ENCODE results near the gene PLCL2. TPM values are rescaled to one million over a fixed set of nuclear protein-coding genes. Genes with fewer than 3 reads are reported as not detected.
"Not testable (repeated sequence)": the region's sequence is repeated elsewhere in the genome, so short reads cannot be mapped to it uniquely, and the experiment has no call there.

The PLCL2 gene
- total RNA-seq, 1 donor from 2014 or later: 12.8 TPM

GRCh38 chr3:17106801-17107200 lies 222.0 kb downstream of the PLCL2 start:
- DNase-seq (ENCODE audit: low spot score); H3K27ac Mint-ChIP-seq; H3K27me3 Mint-ChIP-seq (ENCODE audit: low read depth); H3K4me3 Mint-ChIP-seq (ENCODE audit: low read depth); intact Hi-C loops (cut with micrococcal nuclease): not testable (repeated sequence)
- Mint-ChIP-seq H3K4me1 (ENCODE audit: low read depth) (peaks cover 33% of the 10 kb centered on the region), H3K36me3 (ENCODE audit: low read depth) (peaks cover 25% of the 10 kb centered on the region), H3K9me3 (peaks cover 30% of the 10 kb centered on the region)

- no peak for DNase-seq (ENCODE audit: low spot score)
- Mint-ChIP-seq H3K4me1 (ENCODE audit: low read depth) (peaks cover 23% of the 10 kb centered on the region), H3K27ac (no peak overlapping the region), H3K9me3 (peaks cover 17% of the 10 kb centered on the region), H3K36me3 (ENCODE audit: low read depth) (peaks cover 11% of the 10 kb centered on the region), H3K27me3 (ENCODE audit: low read depth) (no peaks in the 10 kb centered on the region), H3K4me3 (ENCODE audit: low read depth) (no peak overlapping the region)
- intact Hi-C loops (cut with micrococcal nuclease): no loop called here
These were observed 226.1 kb downstream of the PLCL2 start for GRCh38 chr3:17110660-17111396.

- H3K27ac Mint-ChIP-seq: no peak overlapping the region
- H3K9me3 Mint-ChIP-seq: peaks cover 14% of the 10 kb centered on the region
- no peak overlapping the region for H3K4me3 Mint-ChIP-seq (ENCODE audit: low read depth)
- intact Hi-C loops (cut with micrococcal nuclease): no loop called here
- H3K36me3 Mint-ChIP-seq (ENCODE audit: low read depth): peaks cover 9% of the 10 kb centered on the region
- DNase-seq (ENCODE audit: low spot score): no peak
- no peaks in the 10 kb centered on the region for H3K27me3 Mint-ChIP-seq (ENCODE audit: low read depth)
- peaks cover 17% of the 10 kb centered on the region for H3K4me1 Mint-ChIP-seq (ENCODE audit: low read depth)
These were observed 226.8 kb downstream of the PLCL2 start for GRCh38 chr3:17111586-17111985.

GRCh38 chr3:17115186-17115585 lies 230.4 kb downstream of the PLCL2 start:
- no peak overlapping the region for H3K27ac Mint-ChIP-seq
- H3K4me3 Mint-ChIP-seq (ENCODE audit: low read depth): no peak overlapping the region
- DNase-seq (ENCODE audit: low spot score): no peak
- H3K36me3 Mint-ChIP-seq (ENCODE audit: low read depth): peaks cover 4% of the 10 kb centered on the region
- intact Hi-C loops (cut with micrococcal nuclease): no loop called here
- peaks cover 10% of the 10 kb centered on the region for H3K9me3 Mint-ChIP-seq
- no peaks in the 10 kb centered on the region for H3K27me3 Mint-ChIP-seq (ENCODE audit: low read depth)
- H3K4me1 Mint-ChIP-seq (ENCODE audit: low read depth): peaks cover 13% of the 10 kb centered on the region

GRCh38 chr3:17116007-17116600 lies 231.3 kb downstream of the PLCL2 start:
- H3K9me3 Mint-ChIP-seq: peaks cover 10% of the 10 kb centered on the region
- no peak overlapping the region for H3K27ac Mint-ChIP-seq
- no peaks in the 10 kb centered on the region for H3K27me3 Mint-ChIP-seq (ENCODE audit: low read depth)
- intact Hi-C loops (cut with micrococcal nuclease): no loop called here
- H3K4me3 Mint-ChIP-seq (ENCODE audit: low read depth): no peak overlapping the region
- DNase-seq (ENCODE audit: low spot score): no peak
- H3K4me1 Mint-ChIP-seq (ENCODE audit: low read depth): peaks cover 6% of the 10 kb centered on the region
- peaks cover 4% of the 10 kb centered on the region for H3K36me3 Mint-ChIP-seq (ENCODE audit: low read depth)

GRCh38 chr3:17118771-17119170 lies 234.0 kb downstream of the PLCL2 start:
- Mint-ChIP-seq H3K36me3 (ENCODE audit: low read depth) (no peaks in the 10 kb centered on the region), H3K4me3 (ENCODE audit: low read depth) (no peak overlapping the region), H3K27ac (no peak overlapping the region), H3K9me3 (peaks cover 12% of the 10 kb centered on the region), H3K4me1 (ENCODE audit: low read depth) (no peaks in the 10 kb centered on the region), H3K27me3 (ENCODE audit: low read depth) (no peaks in the 10 kb centered on the region)
- DNase-seq (ENCODE audit: low spot score): no peak
- intact Hi-C loops (cut with micrococcal nuclease): no loop called here

GRCh38 chr3:17119201-17120072 lies 234.7 kb downstream of the PLCL2 start:
- no peak for DNase-seq (ENCODE audit: low spot score)
- H3K4me1 Mint-ChIP-seq (ENCODE audit: low read depth): no peaks in the 10 kb centered on the region
- no peaks in the 10 kb centered on the region for H3K36me3 Mint-ChIP-seq (ENCODE audit: low read depth)
- no peaks in the 10 kb centered on the region for H3K27me3 Mint-ChIP-seq (ENCODE audit: low read depth)
- H3K4me3 Mint-ChIP-seq (ENCODE audit: low read depth): no peak overlapping the region
- H3K9me3 Mint-ChIP-seq: peaks cover 11% of the 10 kb centered on the region
- intact Hi-C loops (cut with micrococcal nuclease): no loop called here
- no peak overlapping the region for H3K27ac Mint-ChIP-seq

- no peak overlapping the region for H3K4me3 Mint-ChIP-seq (ENCODE audit: low read depth)
- no peaks in the 10 kb centered on the region for H3K4me1 Mint-ChIP-seq (ENCODE audit: low read depth)
- H3K27me3 Mint-ChIP-seq (ENCODE audit: low read depth): no peaks in the 10 kb centered on the region
- H3K27ac Mint-ChIP-seq: no peak overlapping the region
- peaks cover 11% of the 10 kb centered on the region for H3K9me3 Mint-ChIP-seq
- DNase-seq (ENCODE audit: low spot score): no peak
- no peaks in the 10 kb centered on the region for H3K36me3 Mint-ChIP-seq (ENCODE audit: low read depth)
- intact Hi-C loops (cut with micrococcal nuclease): no loop called here
These were observed 235.4 kb downstream of the PLCL2 start for GRCh38 chr3:17120115-17120514.

- Mint-ChIP-seq H3K4me3 (ENCODE audit: low read depth) (no peak overlapping the region), H3K27me3 (ENCODE audit: low read depth) (no peaks in the 10 kb centered on the region), H3K36me3 (ENCODE audit: low read depth) (no peaks in the 10 kb centered on the region), H3K9me3 (peaks cover 11% of the 10 kb centered on the region), H3K27ac (no peak overlapping the region), H3K4me1 (ENCODE audit: low read depth) (no peaks in the 10 kb centered on the region)
- intact Hi-C loops (cut with micrococcal nuclease): no loop called here
- DNase-seq (ENCODE audit: low spot score): no peak
These were observed 236.6 kb downstream of the PLCL2 start for GRCh38 chr3:17121336-17121735.

GRCh38 chr3:17122758-17123157 lies 238.0 kb downstream of the PLCL2 start:
- Mint-ChIP-seq H3K36me3 (ENCODE audit: low read depth) (peaks cover 5% of the 10 kb centered on the region), H3K4me1 (ENCODE audit: low read depth) (no peaks in the 10 kb centered on the region), H3K27me3 (ENCODE audit: low read depth) (no peaks in the 10 kb centered on the region), H3K9me3 (peaks cover 19% of the 10 kb centered on the region), H3K4me3 (ENCODE audit: low read depth) (no peak overlapping the region), H3K27ac (no peak overlapping the region)
- intact Hi-C loops (cut with micrococcal nuclease): no loop called here
- DNase-seq (ENCODE audit: low spot score): no peak

- H3K27ac Mint-ChIP-seq: no peak overlapping the region
- no peak for DNase-seq (ENCODE audit: low spot score)
- H3K4me1 Mint-ChIP-seq (ENCODE audit: low read depth): peaks cover 2% of the 10 kb centered on the region
- H3K27me3 Mint-ChIP-seq (ENCODE audit: low read depth): no peaks in the 10 kb centered on the region
- intact Hi-C loops (cut with micrococcal nuclease): no loop called here
- peaks cover 9% of the 10 kb centered on the region for H3K36me3 Mint-ChIP-seq (ENCODE audit: low read depth)
- no peak overlapping the region for H3K4me3 Mint-ChIP-seq (ENCODE audit: low read depth)
- peaks cover 25% of the 10 kb centered on the region for H3K9me3 Mint-ChIP-seq
These were observed 241.1 kb downstream of the PLCL2 start for GRCh38 chr3:17125738-17126442.

- H3K27me3 Mint-ChIP-seq (ENCODE audit: low read depth); H3K36me3 Mint-ChIP-seq (ENCODE audit: low read depth); H3K4me1 Mint-ChIP-seq (ENCODE audit: low read depth); H3K4me3 Mint-ChIP-seq (ENCODE audit: low read depth); intact Hi-C loops (cut with micrococcal nuclease); H3K27ac Mint-ChIP-seq; DNase-seq (ENCODE audit: low spot score): not testable (repeated sequence)
- H3K9me3 Mint-ChIP-seq: peaks cover 13% of the 10 kb centered on the region
These were observed 243.9 kb downstream of the PLCL2 start for GRCh38 chr3:17128671-17129070.
